IPS-20b (cell line): ENCODE measurements around the gene B3GALT6.
"Not testable (repeated sequence)": the region's sequence is repeated elsewhere in the genome, so short reads cannot be mapped to it uniquely, and the experiment has no call there.

Experiments
- H3K27ac ChIP-seq: one replicate; pipeline ENCODE4 v1.5.1; 2013; ENCODE audit warnings: low read length
- H3K27me3 ChIP-seq: 2 replicates; pipeline ENCODE4 v1.6.1; 2013; ENCODE audit warnings: mild to moderate bottlenecking, low read length, inconsistent platforms; ENCODE audit not compliant: insufficient read depth
- H3K36me3 ChIP-seq: 2 replicates; pipeline ENCODE4 v1.6.1; 2013; ENCODE audit warnings: low read depth, mild to moderate bottlenecking, inconsistent platforms, low read length, moderate library complexity; ENCODE audit not compliant: insufficient read depth
- H3K4me1 ChIP-seq: 2 replicates; pipeline ENCODE4 v1.6.1; 2013; ENCODE audit warnings: mild to moderate bottlenecking, control low read depth, inconsistent platforms, low read length, moderate library complexity; ENCODE audit not compliant: insufficient read depth
- H3K4me3 ChIP-seq: 2 replicates; pipeline ENCODE4 v1.5.1; 2013; ENCODE audit warnings: mild to moderate bottlenecking, low read length, inconsistent platforms
- H3K9ac ChIP-seq: 2 replicates; pipeline ENCODE4 v1.6.1; 2013; ENCODE audit warnings: low read depth, mild to moderate bottlenecking, inconsistent platforms, low read length, moderate library complexity
- H3K9me3 ChIP-seq: 2 replicates; pipeline ENCODE4 v1.6.1; 2013; ENCODE audit warnings: mild to moderate bottlenecking, low read depth, low read length, inconsistent platforms; ENCODE audit not compliant: insufficient read depth

The B3GALT6 gene

GRCh38 chr1:1232208-1232795, at the start of gene B3GALT6:
B3GALT6 (plus strand) TSS chr1:1232237; CDS start chr1:1232279, 42 bp downstream.
- peak within 1 kb of the TSS; percentile 11 for H3K27ac ChIP-seq

GRCh38 chr1:1182491-1183220, 49.4 kb upstream of the B3GALT6 start:
- H3K9me3 ChIP-seq: no peaks in the 10 kb centered on the region
- H3K9ac ChIP-seq: no peak overlapping the region
- no peaks in the 10 kb centered on the region for H3K36me3 ChIP-seq
- no peak overlapping the region for H3K4me3 ChIP-seq
- no peaks in the 10 kb centered on the region for H3K4me1 ChIP-seq
- no peaks in the 10 kb centered on the region for H3K27me3 ChIP-seq
- H3K27ac ChIP-seq: no peak overlapping the region

More at GRCh38 chr1:1232208-1232795, at the start of gene B3GALT6:
- peak within 1 kb of the TSS; percentile 76 for H3K9ac ChIP-seq
- no peaks in the 10 kb centered on the region for H3K27me3 ChIP-seq
- no peaks in the 10 kb centered on the region for H3K9me3 ChIP-seq
- peaks cover 3% of the 10 kb centered on the region; the same call in 1 of the 2 replicates for H3K4me1 ChIP-seq
- H3K36me3 ChIP-seq: peaks cover 5% of the 10 kb centered on the region; the same call in 1 of the 2 replicates
- peak within 1 kb of the TSS; percentile 77 for H3K4me3 ChIP-seq

DNA sequence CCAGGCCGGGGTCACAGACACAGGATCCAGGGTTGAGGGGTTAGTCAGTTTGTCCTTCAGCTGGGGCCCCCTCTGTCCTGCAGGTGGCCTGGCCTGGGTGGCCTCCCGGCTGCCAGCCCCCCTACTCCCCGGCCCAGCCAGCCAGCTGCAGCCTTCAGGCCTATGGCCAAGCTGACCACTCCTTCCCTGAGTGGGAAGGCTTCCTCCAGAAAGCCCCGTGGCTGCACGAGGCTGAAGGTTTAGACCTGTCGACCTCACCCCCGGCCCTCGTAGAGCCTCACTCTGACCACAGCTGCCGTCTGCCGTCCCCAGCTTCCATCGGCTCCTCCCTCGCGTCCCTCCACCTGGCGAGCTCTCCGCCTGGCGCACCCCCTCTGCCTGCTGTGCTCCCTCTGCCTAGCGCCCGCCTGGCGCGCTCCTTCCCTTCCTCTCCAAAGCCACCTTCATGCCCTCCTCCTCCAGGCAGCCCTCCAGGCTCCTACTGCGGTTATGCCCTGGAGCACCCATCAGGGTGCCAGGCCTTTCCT, 48.8 kb upstream of the B3GALT6 start:
- no peak overlapping the region for H3K27ac ChIP-seq
- H3K4me1 ChIP-seq: no peaks in the 10 kb centered on the region
- H3K36me3 ChIP-seq: no peaks in the 10 kb centered on the region
- no peaks in the 10 kb centered on the region for H3K9me3 ChIP-seq
- no peak overlapping the region for H3K4me3 ChIP-seq
- H3K27me3 ChIP-seq: no peaks in the 10 kb centered on the region
- no peak overlapping the region for H3K9ac ChIP-seq

- Histone ChIP-seq H3K36me3 (no peaks in the 10 kb centered on the region), H3K4me1 (no peaks in the 10 kb centered on the region), H3K9me3 (no peaks in the 10 kb centered on the region), H3K27ac (no peak overlapping the region), H3K4me3 (no peak overlapping the region), H3K9ac (no peak overlapping the region), H3K27me3 (no peaks in the 10 kb centered on the region; the same call in 1 of the 2 replicates)
Measured at GRCh38 chr1:1183833-1184775, 47.9 kb upstream of the B3GALT6 start.

DNA sequence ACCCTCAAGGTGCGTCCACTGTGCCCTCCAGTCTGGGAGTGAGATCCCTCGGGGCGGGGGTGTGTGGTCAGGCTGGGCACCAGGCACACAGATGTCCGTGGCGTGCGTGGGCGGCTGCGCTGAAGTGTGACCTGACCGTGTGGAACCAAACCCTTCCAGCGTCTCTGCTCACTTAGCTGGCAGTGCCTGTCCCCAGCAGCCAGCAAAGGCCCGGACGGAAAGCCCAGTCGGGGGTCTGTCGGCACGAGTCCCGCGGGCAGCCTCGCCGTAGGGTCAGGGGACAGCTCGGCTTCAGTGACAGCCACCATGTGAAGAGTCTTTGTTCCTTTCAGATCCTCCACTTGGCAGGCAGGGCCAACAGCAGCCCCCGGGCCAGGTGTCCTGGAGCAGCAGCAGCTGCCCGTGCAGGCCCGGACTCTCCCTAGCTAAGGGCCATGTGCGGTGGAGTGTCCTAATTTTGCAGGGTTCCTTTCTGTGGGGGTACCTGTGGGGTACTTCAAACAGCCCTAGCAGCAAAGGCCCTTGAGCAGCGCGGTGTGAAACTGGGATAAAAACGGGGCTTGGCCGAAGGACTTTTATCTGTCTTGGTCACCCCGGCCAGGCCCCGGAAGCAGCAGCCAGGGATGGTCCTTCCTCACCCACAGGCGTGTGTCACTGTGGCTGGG, 46.8 kb upstream of the B3GALT6 start:
- H3K27ac ChIP-seq: no peak overlapping the region
- H3K9me3 ChIP-seq: 0 out of 2 replicates have a peak, but pooled peaks cover under 1% of the 10 kb centered on the region
- H3K27me3 ChIP-seq: no peaks in the 10 kb centered on the region; the same call in 1 of the 2 replicates
- H3K36me3 ChIP-seq: no peaks in the 10 kb centered on the region
- H3K4me1 ChIP-seq: no peaks in the 10 kb centered on the region
- H3K4me3 ChIP-seq: no peak overlapping the region
- H3K9ac ChIP-seq: no peak overlapping the region

- Histone ChIP-seq H3K9me3 (peaks cover 20% of the 10 kb centered on the region), H3K36me3 (no peaks in the 10 kb centered on the region), H3K4me1 (no peaks in the 10 kb centered on the region), H3K27ac (no peak overlapping the region), H3K4me3 (no peak overlapping the region), H3K27me3 (no peaks in the 10 kb centered on the region; the same call in 1 of the 2 replicates), H3K9ac (no peak overlapping the region)
Measured at GRCh38 chr1:1187938-1188337, 44.1 kb upstream of the B3GALT6 start.

DNA sequence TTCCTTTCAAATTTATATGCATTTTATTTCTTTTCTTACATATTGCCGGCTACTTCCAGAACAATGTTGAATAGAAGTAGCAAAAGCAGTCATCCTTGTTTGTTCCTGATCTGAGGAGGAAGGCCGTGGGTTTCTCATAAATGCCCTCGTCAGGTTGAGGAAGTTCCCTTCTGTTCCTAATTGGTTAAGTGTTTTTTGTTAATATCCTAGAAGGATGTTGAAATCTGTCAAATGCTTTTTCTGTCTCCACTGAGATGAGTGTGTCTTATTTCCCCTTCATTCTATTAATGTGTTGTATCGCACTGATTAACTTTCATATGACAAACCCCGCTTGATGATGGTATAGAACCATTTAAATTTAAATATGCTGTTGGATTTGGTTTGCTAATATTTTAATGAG, 42.9 kb upstream of the B3GALT6 start:
- peaks cover 24% of the 10 kb centered on the region for H3K9me3 ChIP-seq
- H3K4me1 ChIP-seq: no peaks in the 10 kb centered on the region
- no peak overlapping the region for H3K27ac ChIP-seq
- no peaks in the 10 kb centered on the region for H3K36me3 ChIP-seq
- no peak overlapping the region for H3K9ac ChIP-seq
- no peaks in the 10 kb centered on the region; the same call in 1 of the 2 replicates for H3K27me3 ChIP-seq
- H3K4me3 ChIP-seq: no peak overlapping the region

DNA sequence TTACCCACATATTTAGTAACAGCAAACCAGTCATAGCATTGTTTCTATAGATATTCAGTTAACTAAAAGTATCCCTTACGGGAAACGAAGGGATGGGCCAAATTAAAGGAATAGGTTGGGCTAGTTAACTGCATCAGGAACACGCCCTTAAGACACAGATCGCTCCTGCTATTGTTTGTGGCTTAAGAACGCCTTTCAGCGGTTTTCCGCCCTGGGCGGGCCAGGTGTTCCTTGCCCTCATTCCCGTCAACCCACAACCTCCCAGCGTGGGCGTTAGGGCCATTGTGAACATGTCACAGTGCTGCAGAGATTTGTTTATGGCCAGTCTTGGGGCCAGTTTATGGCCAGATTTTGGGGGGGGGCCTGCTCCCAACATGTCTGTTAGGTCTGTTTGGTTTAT, 40.3 kb upstream of the B3GALT6 start:
- peaks cover 28% of the 10 kb centered on the region for H3K9me3 ChIP-seq
- H3K27me3 ChIP-seq: no peaks in the 10 kb centered on the region; the same call in 1 of the 2 replicates
- H3K36me3 ChIP-seq: no peaks in the 10 kb centered on the region
- H3K4me3 ChIP-seq: no peak overlapping the region
- H3K4me1 ChIP-seq: no peaks in the 10 kb centered on the region
- H3K9ac ChIP-seq: no peak overlapping the region
- H3K27ac ChIP-seq: no peak overlapping the region

DNA sequence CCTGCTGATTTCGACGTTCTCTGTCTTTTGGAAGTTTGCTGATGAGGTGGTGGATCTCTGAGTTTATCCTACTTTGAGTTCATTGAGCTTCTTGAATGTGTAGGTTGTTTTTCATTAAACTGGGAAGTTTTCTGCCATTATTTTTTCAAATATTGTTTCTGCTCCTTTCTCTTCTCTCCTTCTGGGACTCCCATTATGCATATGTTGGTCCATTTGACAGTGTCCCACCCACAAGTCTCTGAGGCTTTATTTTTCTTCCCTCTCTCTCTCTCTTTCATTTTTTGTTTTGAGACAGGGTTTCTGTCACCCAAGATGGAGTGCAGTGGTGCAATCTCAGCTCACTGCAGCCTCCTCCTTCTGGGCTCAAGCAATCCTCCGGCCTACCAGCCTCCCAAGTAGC, 37.3 kb upstream of the B3GALT6 start:
- peaks cover 28% of the 10 kb centered on the region for H3K9me3 ChIP-seq
- peaks cover 1% of the 10 kb centered on the region; the same call in 1 of the 2 replicates for H3K27me3 ChIP-seq
- no peak overlapping the region for H3K27ac ChIP-seq
- no peaks in the 10 kb centered on the region for H3K4me1 ChIP-seq
- no peaks in the 10 kb centered on the region for H3K36me3 ChIP-seq
- H3K4me3 ChIP-seq: no peak overlapping the region
- H3K9ac ChIP-seq: no peak overlapping the region

DNA sequence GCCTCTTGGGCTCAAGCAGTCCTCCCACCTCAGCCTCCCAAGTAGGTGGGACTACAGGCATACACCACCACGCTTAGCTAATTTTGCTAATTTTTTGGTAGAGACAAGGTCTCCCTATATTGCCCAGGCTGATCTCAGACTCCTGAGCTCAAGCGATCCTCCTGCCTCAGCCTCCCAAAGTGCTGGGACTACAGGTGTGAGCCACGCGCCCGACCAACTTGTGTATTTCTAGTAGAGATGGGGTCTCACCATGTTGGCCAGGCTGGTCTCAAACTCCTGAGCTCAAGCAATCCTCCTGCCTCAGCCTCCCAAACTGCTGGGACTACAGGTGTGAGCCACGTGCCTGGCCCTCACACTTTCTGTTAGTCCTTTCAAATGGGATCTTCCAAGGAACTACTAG, 36.3 kb upstream of the B3GALT6 start:
- H3K27ac ChIP-seq, H3K4me3 ChIP-seq, H3K4me1 ChIP-seq, H3K9ac ChIP-seq, H3K36me3 ChIP-seq: not testable (repeated sequence)
- H3K9me3 ChIP-seq: peaks cover 24% of the 10 kb centered on the region
- H3K27me3 ChIP-seq: peaks cover 11% of the 10 kb centered on the region
